H9 (cell line): ENCODE data around the gene SYNJ1. TPM values are rescaled to one million over a fixed set of nuclear protein-coding genes. Genes with fewer than 3 reads are reported as not detected.

Source experiments
- DNase-seq: peaks from one replicate; pipeline ENCODE4 v3.0.0-alpha.2; 2017
- H2AFZ ChIP-seq: one replicate; pipeline ENCODE4 v1.6.1; 2013; ENCODE audit warnings: mild to moderate bottlenecking, low read length, control low read depth, moderate library complexity
- H2AK5ac ChIP-seq: 2 replicates; pipeline ENCODE4 v1.6.1; 2013; ENCODE audit warnings: low read length, control low read depth, mixed read lengths; ENCODE audit not compliant: insufficient read length
- H2BK120ac ChIP-seq: one replicate; pipeline ENCODE4 v1.6.1; 2013; ENCODE audit warnings: low read depth, mild to moderate bottlenecking, low read length, control low read depth, inconsistent platforms; ENCODE audit not compliant: poor library complexity, severe bottlenecking
- H2BK12ac ChIP-seq: 2 replicates; pipeline ENCODE4 v1.6.1; 2013; ENCODE audit warnings: low read length, control low read depth, mixed read lengths, low read depth; ENCODE audit not compliant: insufficient read length
- H2BK15ac ChIP-seq: 2 replicates; pipeline ENCODE4 v1.6.1; 2013; ENCODE audit warnings: low read depth, low read length, control low read depth
- H2BK20ac ChIP-seq: one replicate; pipeline ENCODE4 v1.6.1; 2013; ENCODE audit warnings: low read depth, mild to moderate bottlenecking, low read length, control low read depth, inconsistent platforms; ENCODE audit not compliant: poor library complexity, severe bottlenecking
- H2BK5ac ChIP-seq: 2 replicates; pipeline ENCODE4 v1.6.1; 2013; ENCODE audit warnings: low read length, control low read depth, mixed read lengths; ENCODE audit not compliant: insufficient read length
- H3K14ac ChIP-seq: 2 replicates; pipeline ENCODE4 v1.6.1; 2013; ENCODE audit warnings: low read length, control low read depth; ENCODE audit not compliant: insufficient read depth
- H3K18ac ChIP-seq: 2 replicates; pipeline ENCODE4 v1.6.1; 2013; ENCODE audit warnings: low read depth, mild to moderate bottlenecking, mixed read lengths, low read length, control low read depth; ENCODE audit not compliant: insufficient read length
- H3K23ac ChIP-seq: 2 replicates; pipeline ENCODE4 v1.6.1; 2013; ENCODE audit warnings: low read length, control low read depth, mixed read lengths, low read depth; ENCODE audit not compliant: insufficient read length
- H3K23me2 ChIP-seq: 2 replicates; pipeline ENCODE4 v1.6.1; 2013; ENCODE audit warnings: low read depth, mild to moderate bottlenecking, mixed read lengths, low read length, control low read depth; ENCODE audit not compliant: insufficient read length, poor library complexity, severe bottlenecking
- H3K27ac ChIP-seq: 2 replicates; pipeline ENCODE4 v1.5.1; 2013; ENCODE audit warnings: low read length, control low read depth, mixed read lengths, low read depth; ENCODE audit not compliant: insufficient read length
- H3K27me3 ChIP-seq: 2 replicates; pipeline ENCODE4 v1.6.1; 2013; ENCODE audit warnings: low read length, control low read depth, inconsistent platforms; ENCODE audit not compliant: insufficient read depth
- H3K4ac ChIP-seq: 2 replicates; pipeline ENCODE4 v1.6.1; 2013; ENCODE audit warnings: low read depth, mild to moderate bottlenecking, control low read depth, inconsistent platforms, low read length, moderate library complexity
- H3K4me1 ChIP-seq: 2 replicates; pipeline ENCODE4 v1.6.1; 2013; ENCODE audit warnings: low read length, control low read depth, inconsistent platforms; ENCODE audit not compliant: insufficient read depth
- H3K4me2 ChIP-seq: 2 replicates; pipeline ENCODE4 v1.6.1; 2013; ENCODE audit warnings: low read length, control low read depth, mixed read lengths; ENCODE audit not compliant: insufficient read length, insufficient read depth
- H3K56ac ChIP-seq: 2 replicates; pipeline ENCODE4 v1.6.1; 2013; ENCODE audit warnings: low read depth, mild to moderate bottlenecking, mixed read lengths, low read length, control low read depth; ENCODE audit not compliant: insufficient read length
- H3K79me1 ChIP-seq: 2 replicates; pipeline ENCODE4 v1.6.1; 2013; ENCODE audit warnings: low read depth, mild to moderate bottlenecking, moderate library complexity, low read length, control low read depth, inconsistent platforms; ENCODE audit not compliant: insufficient read depth, poor library complexity, severe bottlenecking
- H3K79me2 ChIP-seq: 2 replicates; pipeline ENCODE4 v1.6.1; 2013; ENCODE audit warnings: low read length, control low read depth, inconsistent platforms; ENCODE audit not compliant: insufficient read depth
- H3K9ac ChIP-seq: 2 replicates; pipeline ENCODE4 v1.6.1; 2013; ENCODE audit warnings: low read length, control low read depth, mixed read lengths; ENCODE audit not compliant: insufficient read length; ENCODE audit errors: extremely low read depth
- H3K9me3 ChIP-seq: one replicate; pipeline ENCODE4 v1.6.1; 2013; ENCODE audit warnings: low read depth, low read length, inconsistent platforms; ENCODE audit not compliant: control insufficient read depth
- H3T11ph ChIP-seq: one replicate; pipeline ENCODE4 v1.6.1; 2013; ENCODE audit warnings: mild to moderate bottlenecking, low read length, control low read depth, inconsistent platforms
- H4K20me1 ChIP-seq: one replicate; pipeline ENCODE4 v1.6.1; 2013; ENCODE audit not compliant: control insufficient read depth, insufficient read length, insufficient read depth
- H4K5ac ChIP-seq: 2 replicates; pipeline ENCODE4 v1.6.1; 2013; ENCODE audit warnings: low read depth, mild to moderate bottlenecking, mixed read lengths, low read length, control low read depth; ENCODE audit not compliant: insufficient read length
- H4K8ac ChIP-seq: replicated peaks from 2 replicates; pipeline ENCODE4 v1.6.1; 2013; ENCODE audit warnings: low read length, control low read depth, mixed read lengths, low read depth; ENCODE audit not compliant: insufficient read length
- H4K91ac ChIP-seq: 2 replicates; pipeline ENCODE4 v1.6.1; 2013; ENCODE audit warnings: low read depth, mild to moderate bottlenecking, moderate library complexity, mixed read lengths, low read length, control low read depth; ENCODE audit not compliant: insufficient read length
- H3K27ac Mint-ChIP-seq, 3 experiments: 2 replicates in 2 of 3; 3 replicates in 1 of 3; pipeline ENCODE4 v1.8.0; 2020 to 2021; ENCODE audit warnings: mixed read lengths in 3 of 3, mild to moderate bottlenecking in 1 of 3, moderate library complexity in 1 of 3
- H3K27me3 Mint-ChIP-seq: 2 replicates; pipeline ENCODE4 v1.8.0; 2021; ENCODE audit warnings: low read depth, mild to moderate bottlenecking, moderate library complexity, mixed read lengths
- H3K36me3 Mint-ChIP-seq, 3 experiments: 2 replicates in 2 of 3; 3 replicates in 1 of 3; pipeline ENCODE4 v1.8.0; 2020 to 2021; ENCODE audit warnings: low read depth in 3 of 3, mixed read lengths in 3 of 3; ENCODE audit not compliant: insufficient read depth in 1 of 3
- H3K4me1 Mint-ChIP-seq, 2 experiments: 2 replicates each; pipeline ENCODE4 v1.8.0; 2020; ENCODE audit warnings: mixed read lengths in 2 of 2
- H3K4me3 Mint-ChIP-seq, 2 experiments: 2 replicates in 1 of 2; 3 replicates in 1 of 2; pipeline ENCODE4 v1.8.0; 2020 to 2021; ENCODE audit warnings: mild to moderate bottlenecking in 2 of 2, mixed read lengths in 2 of 2, moderate library complexity in 1 of 2
- H3K9me3 Mint-ChIP-seq, 2 experiments: 2 replicates in 1 of 2; 3 replicates in 1 of 2; pipeline ENCODE4 v1.8.0; 2020; ENCODE audit warnings: mild to moderate bottlenecking in 2 of 2, mixed read lengths in 2 of 2, moderate library complexity in 1 of 2
- WGBS: extraction: QIAGEN DNeasy Blood & Tissue Kit; methylation state at CpG from one replicate; pipeline ENCODE4 v1.1.7; 2013; ENCODE audit warnings: missing lambda C conversion rate, low lambda C conversion rate, mixed read lengths; ENCODE audit not compliant: insufficient read length; ENCODE audit errors: extremely low coverage; 5-methylcytosine and 5-hydroxymethylcytosine counted together
- total RNA-seq: library from RNA; stranded (reverse); gene quantifications from 2 replicates; pipeline ENCODE4 v1.2.1, GENCODE V29; 2021
- TF ChIP-seq, protein P1 (sequence below): fragments of 200-600 bp; sonication (generic); conservative IDR thresholded peaks from 3 replicates; pipeline ENCODE4 v1.8.0; 2021; ENCODE audit warnings: antibody characterized with exemption, mild to moderate bottlenecking

SYNJ1 gene
- total RNA-seq, 1 experiment from 2014 or later, result 7.1 TPM

DNA sequence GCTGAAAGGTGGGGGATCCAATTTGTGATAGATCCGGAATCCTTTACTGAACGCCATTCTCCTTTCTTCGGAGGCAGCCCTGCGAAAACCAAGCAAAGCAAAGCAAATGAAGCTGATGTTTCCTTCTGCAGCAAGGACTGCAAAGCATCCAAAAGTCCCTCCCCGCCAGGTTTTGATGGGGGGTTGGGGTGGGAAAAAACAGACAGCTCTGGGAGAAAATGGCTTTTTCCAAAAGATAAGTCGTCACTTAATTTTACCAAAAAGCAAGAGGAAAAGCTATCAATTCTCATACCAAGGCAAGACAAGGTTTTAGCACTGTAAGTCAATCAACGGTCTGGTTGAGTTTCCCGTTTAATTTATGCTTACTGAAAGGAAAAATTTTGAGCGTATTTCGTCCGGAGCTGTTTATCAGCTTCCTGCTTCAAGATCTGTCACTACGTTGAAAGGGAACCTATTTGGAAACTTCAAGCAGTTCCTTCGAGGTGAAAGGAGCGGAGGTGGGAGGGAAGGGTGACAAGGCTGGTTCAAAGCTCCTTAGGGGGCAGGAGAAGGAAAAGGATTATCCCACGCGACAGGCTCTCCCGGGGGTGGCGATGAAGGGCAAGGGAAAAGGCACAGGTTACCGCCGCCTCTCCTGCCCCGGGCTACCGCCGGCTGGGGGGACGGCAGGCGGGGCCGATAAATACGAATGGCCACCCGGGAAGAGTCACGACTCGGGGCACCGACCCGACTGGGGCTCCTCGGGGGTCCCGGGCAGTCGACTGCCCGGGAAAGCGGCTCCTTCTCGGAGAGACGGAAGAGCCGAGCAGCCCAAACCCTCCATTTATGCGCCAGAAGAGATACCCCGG, 750 bp downstream of the SYNJ1 start:
- Histone ChIP-seq H3K9ac (no peak overlapping the region), H3K27me3 (no peaks in the 10 kb centered on the region), H3K23me2 (peaks cover 6% of the 10 kb centered on the region), H2AK5ac (no peak overlapping the region), H2BK12ac (no peak overlapping the region), H3K4me1 (no peaks in the 10 kb centered on the region), H3K18ac (no peak overlapping the region), H3T11ph (no peak overlapping the region), H3K4me2 (peak overlapping the region; percentile 87), H4K91ac (no peak overlapping the region), H2AFZ (no peak overlapping the region), H2BK15ac (no peak overlapping the region), H3K56ac (no peak overlapping the region), H3K23ac (no peak overlapping the region), H4K20me1 (no peaks in the 10 kb centered on the region), H4K5ac (no peak overlapping the region), H4K8ac (no peak overlapping the region), H2BK5ac (no peak overlapping the region), H3K79me2 (no peaks in the 10 kb centered on the region), H3K14ac (no peak overlapping the region), H3K79me1 (no peaks in the 10 kb centered on the region), H3K27ac (no peak overlapping the region), H3K9me3 (no peaks in the 10 kb centered on the region), H3K4ac (no peak overlapping the region), H2BK20ac (no peak overlapping the region), H2BK120ac (no peak overlapping the region)
- Mint-ChIP-seq H3K4me3 (peak overlapping the region; percentile 88 to 90), H3K9me3 (no peaks in the 10 kb centered on the region), H3K27ac (peak overlapping the region in 1 of 3 experiments; percentile 49; a peak in 1 of 7 replicates), H3K4me1 (peaks cover 10 to 11% of the 10 kb centered on the region in 2 experiments), H3K36me3 (no peaks in the 10 kb centered on the region), H3K27me3 (no peaks in the 10 kb centered on the region)
- TF ChIP-seq, protein P1, sequence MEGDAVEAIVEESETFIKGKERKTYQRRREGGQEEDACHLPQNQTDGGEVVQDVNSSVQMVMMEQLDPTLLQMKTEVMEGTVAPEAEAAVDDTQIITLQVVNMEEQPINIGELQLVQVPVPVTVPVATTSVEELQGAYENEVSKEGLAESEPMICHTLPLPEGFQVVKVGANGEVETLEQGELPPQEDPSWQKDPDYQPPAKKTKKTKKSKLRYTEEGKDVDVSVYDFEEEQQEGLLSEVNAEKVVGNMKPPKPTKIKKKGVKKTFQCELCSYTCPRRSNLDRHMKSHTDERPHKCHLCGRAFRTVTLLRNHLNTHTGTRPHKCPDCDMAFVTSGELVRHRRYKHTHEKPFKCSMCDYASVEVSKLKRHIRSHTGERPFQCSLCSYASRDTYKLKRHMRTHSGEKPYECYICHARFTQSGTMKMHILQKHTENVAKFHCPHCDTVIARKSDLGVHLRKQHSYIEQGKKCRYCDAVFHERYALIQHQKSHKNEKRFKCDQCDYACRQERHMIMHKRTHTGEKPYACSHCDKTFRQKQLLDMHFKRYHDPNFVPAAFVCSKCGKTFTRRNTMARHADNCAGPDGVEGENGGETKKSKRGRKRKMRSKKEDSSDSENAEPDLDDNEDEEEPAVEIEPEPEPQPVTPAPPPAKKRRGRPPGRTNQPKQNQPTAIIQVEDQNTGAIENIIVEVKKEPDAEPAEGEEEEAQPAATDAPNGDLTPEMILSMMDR, result no peak
- DNase-seq, result no peak
- WGBS, result no CpG with 5 or more reads among the region's 42 CpGs
